Renal cortical epithelial cell (primary cell): ENCODE data around the gene DUOX2. TPM values are rescaled to one million over a fixed set of nuclear protein-coding genes. Genes with fewer than 3 reads are reported as not detected.
"Not testable (repeated sequence)": the region's sequence is repeated elsewhere in the genome, so short reads cannot be mapped to it uniquely, and the experiment has no call there.

Experiments
- DNase-seq: peaks from one replicate; pipeline ENCODE4 v3.0.0-alpha.2; 2011; ENCODE audit warnings: low read depth
- total RNA-seq: library from RNA; depleted of rRNA; stranded (reverse); fragments of >200 nt; gene quantifications from 2 replicates; pipeline ENCODE4 v1.2.3, GENCODE V29; 2014

The DUOX2 gene
- total RNA-seq, 1 donor from 2014 or later, result 0.05 TPM

DNA sequence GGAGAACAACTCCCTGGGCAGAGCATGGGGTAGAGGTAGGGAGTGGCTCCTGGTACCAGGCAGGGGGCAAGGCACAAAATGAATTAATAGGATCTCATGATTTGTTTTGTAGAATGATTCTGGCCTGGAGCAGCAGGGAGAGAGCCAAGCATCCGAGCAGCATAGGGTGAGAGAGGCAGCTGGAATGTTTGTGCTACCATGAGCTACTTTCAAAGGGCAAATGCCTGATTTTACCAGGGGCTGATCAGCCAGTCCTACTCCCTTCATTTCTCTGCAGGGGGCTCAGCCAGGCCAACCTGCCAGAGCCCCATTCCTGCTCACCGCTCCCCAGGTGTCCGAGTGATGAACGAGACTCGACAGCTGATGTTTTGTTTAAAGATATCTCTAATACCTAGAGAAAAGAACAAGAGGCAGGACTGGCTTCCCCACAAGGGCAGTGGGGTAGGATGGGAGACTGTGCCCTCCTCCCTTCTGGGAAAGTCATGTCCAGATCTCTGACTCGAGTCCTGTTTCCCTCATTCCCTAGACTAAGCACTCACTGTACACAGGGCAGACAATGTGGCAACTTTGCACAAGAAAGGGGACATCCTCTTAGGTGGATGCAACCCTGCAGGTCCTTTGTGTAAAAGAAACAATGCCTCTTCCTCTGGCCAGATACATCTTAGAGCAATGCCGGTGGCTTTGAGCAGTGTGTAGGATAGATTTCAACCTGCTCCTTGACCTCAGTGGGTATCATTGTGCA, 12.9 kb downstream of the DUOX2 start:
- DNase-seq, result no peak

DNA sequence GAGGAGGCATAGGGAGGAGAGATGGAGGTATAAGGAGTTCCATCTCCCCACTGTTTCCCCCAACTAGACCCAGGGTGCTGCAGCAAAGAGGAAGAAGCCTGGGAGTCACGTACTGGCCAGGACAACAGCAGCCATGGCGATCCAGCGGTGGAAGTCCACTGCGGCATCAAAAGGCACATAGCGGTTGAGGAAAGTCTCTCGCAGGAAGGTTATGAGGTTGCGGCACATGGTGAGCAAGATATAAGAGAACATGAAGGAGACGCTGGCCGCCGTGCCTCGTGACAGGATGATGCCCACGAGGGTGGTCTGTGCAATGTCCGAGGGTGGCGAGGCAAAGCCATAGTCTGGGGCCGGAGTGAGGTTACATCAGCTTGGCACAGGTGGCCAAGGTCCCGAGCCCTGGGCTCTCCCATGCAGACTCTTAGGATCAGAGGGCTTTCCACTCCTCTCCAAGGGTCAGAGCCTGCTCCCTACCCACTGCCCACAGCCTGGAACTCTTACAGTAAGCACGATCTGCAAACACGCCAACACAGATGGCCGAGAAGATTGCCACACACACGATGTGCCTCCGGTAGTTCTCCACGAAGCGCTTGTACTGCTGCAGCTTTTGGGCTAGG, 14.3 kb downstream of the DUOX2 start:
- DNase-seq, result no peak

DNA sequence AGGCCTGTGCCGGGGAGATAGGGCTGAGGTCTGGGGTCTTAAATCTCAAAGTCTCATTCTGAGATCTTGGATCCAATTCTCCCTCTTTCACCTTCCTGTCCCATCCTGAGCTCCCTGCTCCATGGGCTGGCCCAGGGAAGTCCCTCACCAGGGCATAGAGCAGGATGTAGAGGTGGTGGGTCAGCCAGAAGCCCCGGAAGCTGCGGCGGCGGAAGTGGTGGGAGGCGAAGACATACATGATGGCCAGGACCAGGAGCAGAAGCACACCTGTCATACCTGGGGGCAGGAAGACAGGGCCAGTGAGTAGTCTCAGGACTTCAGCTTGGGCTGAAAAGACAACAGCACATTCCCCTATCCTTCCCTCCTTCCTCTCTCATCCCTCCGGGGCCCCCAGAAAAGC, 16.5 kb downstream of the DUOX2 start:
- no peak for DNase-seq

DNA sequence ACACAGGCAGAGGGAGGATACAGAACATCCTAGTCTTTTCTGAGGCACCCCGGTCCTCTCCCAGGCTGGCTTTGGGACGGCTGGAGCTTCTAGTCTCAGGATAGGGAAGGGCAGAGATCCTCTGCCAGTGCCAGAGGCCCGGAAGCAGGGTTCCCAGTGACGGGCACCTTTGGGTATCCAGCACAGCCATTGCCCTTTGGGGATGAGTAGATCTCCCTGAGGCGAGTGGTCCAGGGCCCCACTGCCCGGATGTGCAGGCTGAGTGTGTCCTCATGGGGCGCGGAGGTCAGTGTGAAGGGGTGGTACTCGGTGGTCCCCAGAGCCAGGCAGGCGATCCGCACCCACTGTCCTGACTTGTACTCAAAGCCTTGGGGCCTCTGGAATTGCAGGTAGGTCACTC, 18.3 kb downstream of the DUOX2 start:
- DNase-seq, result no peak

DNA sequence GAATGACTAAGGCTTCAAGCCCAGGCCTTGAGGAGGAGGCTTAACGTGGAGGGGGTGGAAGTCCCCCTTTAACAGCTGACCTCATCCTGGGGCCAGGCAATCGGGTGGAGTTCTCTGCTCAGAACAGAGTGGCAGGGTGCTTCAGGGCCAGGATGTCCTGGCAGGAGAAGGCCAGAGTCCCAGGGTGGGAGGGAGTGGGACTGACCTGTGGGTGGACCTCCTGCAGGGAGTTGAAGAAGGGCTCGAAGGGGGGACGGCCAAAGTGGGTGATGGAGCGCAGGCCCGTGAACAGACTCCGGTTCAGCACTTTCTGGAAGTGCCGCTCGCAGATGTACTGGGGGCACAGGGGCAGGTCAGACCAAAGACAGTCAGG, 19.6 kb downstream of the DUOX2 start:
- no peak for DNase-seq

DNA sequence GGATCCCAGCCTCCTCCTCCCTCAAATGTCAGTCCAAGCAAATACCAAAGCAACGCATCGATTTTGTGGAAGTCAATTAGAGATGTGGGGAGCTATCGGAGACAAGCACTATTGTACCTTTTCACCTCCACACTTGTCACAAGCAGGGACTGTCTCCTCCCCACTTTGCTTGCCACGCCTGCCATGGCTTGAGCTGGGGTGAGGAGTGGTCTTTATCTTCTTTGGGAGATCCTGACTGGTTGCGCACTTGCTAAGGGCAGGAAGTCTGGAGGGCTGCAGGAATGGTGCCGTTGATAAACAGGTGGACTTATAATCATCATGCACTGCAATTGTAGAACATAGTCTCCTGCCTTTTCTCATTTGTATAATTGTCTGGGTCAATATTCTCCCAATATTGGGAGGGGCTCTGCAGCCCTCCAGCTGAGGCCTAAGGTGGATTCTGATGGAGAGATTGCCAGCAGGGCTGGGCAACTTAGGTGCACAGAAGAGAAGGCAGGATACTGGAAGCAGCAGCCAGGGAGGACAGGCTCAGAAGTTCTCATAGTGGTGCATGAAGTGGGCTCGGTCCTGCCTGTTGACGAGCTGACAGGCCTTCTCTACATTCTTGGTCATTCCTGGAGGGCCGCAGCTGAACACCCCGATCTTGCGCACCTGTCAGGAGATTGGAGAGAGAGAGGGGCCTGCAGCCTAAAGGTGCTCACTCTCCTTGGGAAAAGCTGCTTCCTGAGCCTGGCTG, 20.2 kb downstream of the DUOX2 start:
- no peak for DNase-seq

DNA sequence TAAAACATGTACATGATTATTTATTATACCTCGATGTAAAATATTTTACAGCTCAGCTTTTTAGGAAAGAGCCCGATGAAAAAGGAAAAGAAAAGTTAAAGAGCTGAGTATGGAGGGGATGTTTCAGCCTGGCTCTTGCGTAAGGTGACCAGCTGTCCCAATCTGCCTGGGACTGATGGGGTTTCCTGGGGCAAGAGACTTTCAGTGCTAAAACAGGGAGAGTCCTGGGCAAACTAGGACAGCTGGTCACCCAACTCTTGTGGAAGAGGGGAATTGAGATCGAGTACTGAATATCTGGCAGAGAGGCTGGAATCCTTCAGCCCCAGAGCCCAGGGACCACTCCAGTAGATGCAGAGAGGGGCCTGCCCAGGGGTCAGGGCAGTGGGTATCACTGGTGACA, 21.0 kb downstream of the DUOX2 start:
- DNase-seq, result no peak

DNA sequence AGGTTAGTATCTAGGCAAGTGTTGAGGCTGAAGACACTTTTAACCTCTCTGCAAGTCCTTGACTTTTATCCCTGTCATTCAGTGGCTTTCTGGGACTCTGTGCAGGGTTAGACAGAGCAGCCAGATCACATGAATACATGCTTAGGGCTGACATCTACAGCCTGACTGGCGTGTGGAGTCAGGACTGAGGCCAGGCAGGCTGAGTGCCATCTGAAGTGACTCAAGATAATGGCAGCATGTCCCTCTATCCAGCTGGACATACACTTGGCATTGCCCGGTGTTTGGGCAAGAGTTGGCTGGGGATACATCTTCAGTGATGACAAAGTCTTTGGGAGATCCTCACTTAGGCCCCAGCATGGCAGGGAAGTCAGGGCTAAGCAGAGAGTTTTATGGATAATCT, 22.4 kb downstream of the DUOX2 start:
- DNase-seq, result no peak

DNA sequence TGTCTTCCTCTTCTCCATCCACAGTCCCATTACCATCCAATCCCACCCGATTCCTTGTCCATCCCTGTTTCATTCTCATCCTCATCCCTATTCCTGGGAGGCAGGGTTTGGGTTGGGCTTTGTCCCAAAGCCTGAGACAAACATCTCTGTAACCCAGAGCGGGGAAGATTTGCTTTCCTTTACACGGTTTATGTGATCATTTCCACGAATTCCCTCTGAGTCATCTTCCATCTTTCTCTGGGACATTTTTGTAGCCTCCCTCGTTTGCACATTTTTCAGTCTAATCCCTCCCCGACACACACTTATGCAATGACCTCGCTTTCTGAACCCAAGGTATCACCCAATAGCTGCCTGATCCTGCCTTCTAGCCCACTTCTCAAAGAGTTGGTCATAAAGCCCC, 22.8 kb downstream of the DUOX2 start:
- DNase-seq, result no peak

DNA sequence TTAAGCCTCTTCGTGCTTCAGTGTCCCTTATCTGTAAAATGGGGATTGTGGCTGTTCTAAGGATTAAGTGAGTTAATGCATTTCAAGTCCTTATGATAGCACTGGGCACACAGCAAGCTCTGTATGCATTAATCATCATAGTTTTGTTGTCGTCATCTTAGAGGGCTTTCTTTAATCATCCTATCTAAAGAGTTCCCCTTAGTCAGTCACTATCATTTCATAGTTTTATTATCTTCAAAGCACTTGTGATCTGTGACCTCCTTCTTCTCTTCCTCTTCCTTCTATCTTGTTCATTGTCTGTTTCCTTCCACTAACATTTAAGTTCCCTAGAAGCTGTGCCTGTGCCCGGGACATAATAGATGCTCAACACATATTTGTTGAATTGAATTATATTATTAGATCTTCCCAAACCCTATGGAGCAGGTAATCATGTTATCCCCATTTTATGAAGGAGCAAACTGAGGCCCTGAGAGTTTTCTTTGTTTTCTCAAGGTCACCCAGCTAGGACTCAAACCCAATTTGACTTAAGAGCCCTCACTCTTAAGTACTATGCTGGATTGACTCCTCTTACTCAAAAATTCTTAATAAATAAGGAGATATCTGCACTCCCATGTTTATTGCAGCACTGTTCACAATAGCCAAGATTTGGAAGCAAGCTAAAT, 24.1 kb downstream of the DUOX2 start:
- no peak for DNase-seq

DNA sequence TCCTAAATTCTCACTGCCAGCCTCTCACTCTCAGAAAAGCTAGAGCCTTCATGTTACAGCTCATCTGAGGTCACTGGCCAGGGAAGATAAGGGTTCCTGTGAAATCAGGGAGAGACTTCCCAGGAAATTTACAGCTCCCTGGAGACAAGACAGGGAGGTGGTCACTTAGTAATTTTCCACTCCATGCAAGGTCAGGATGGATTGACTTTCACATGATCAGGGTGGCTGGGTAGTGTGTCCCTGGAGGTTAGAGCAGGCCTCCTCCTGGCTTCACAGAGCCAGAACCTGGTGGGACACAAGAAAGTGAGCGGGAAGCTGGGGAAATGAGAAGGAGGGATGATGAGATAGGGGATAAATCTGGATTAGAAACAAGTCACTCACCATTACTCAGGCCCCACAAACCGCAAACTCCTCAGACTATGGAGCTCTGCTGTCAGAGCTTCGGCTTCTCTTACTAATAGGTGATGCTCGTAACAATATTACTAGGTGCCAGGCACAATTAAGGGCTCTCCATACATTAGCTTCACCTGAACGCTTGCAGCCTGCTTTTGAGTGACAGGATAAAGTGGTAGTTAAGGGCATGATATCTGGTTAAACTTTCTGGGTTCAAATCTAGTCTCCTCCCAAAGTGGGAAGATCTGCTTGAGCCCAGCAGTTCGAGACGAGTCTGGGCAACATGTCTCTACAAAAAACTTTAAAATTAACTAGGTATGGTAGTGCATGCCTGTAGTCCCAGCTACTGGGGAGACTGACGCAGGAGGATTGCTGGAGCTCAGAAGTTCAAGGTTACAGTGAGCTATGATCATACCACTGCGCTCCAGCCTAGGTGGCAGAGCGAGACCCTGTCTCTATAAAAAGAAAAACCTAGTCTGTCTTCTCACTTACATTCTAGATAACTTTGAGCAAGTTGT, 24.9 kb downstream of the DUOX2 start:
- no peak for DNase-seq

DNA sequence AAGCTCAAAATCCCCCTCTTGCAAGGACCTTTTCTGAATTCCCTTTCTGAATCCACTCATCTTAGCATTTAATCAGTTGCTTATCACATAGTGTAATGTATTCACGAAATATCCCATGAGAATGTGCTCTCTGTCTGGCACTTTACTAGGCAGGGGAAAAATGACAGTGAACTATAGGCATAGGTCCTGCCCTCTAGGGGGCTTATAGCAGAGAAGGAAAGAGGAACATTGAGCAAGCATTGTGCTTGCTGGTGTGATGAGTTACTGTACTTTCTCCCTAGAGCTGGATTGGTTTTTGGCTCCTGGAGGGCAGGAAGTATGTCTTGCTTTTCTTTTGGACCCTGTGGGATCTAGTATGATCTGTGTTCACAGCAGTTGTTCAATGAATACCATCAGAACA, 26.5 kb downstream of the DUOX2 start:
- no peak for DNase-seq

DNA sequence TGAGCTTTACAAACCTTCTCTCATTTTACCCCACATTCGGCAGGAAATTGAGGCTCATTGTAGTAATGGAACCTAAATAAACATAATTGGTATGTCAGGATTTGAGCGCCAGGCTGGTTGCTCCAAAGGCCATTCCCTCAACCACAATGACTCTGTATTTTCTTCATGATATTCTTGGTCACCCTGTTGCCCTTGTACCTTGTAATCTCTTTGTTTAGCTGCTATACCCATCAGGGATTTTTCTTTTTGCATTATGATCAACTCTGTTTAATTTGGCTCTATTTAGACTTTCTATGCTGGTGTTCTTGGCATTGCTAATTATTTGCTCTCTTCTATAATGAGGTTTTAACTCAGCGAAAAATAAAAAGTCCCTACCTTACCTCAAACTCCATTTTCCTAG, 29.8 kb downstream of the DUOX2 start:
- DNase-seq, result no peak

DNA sequence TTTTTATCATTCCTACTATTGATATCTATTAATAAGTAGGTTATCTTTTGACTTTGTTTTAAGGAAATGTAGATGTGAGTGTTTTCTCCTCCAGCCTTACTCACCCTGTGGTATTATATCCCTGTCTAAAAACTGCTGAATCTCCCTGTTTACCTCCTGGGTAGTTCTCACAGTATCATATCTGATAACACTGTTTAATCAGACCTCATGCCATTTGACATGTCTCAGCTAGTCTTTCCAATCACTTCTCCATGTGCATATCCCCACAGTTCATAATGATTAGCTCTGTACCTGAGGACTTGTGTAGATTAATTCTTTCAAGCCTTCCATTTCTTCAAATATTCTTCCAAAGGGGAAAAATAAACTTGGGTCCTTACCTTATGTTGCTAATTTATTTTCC, 30.7 kb downstream of the DUOX2 start:
- no peak for DNase-seq

DNA sequence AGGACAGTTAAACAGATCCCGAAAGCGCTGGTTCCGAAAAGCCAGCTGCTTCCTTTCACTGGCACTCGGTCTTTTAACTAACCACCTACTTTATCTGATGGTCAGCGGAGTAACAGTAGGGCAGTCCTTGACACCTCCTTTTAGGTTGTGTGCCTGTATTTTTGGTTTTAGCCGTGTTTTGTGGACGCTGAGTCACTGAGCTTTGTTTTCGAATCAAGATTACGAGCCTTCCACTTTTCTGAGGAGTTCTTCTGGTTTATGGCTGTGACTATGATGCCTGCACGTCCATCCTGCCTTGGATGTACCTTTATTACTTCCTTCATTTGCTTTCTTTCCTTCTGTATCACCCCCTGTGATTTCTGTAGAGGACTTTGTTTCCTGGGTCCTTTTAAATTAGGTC, 31.6 kb downstream of the DUOX2 start:
- not testable (repeated sequence) for DNase-seq

DNA sequence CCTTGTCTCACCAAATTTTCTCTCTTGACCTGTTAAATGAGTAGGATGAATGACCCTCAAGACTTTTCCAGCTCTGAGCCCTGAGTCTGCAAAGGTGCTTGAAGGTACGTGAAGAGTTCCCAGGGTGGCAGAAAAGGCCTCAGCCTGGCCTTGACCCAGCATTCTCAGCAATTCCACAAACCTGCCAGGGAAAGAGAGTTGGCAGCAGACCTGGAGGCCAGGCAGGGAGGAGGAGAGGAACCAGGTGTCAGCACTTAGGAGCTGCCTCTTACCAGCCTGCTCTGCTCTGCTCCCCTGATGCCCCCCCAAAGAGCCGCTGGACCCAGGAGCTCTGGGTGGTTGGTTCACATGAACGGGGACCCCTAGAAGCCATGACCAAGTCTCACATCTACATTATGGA, 33.4 kb downstream of the DUOX2 start:
- DNase-seq, result not testable (repeated sequence)

DNA sequence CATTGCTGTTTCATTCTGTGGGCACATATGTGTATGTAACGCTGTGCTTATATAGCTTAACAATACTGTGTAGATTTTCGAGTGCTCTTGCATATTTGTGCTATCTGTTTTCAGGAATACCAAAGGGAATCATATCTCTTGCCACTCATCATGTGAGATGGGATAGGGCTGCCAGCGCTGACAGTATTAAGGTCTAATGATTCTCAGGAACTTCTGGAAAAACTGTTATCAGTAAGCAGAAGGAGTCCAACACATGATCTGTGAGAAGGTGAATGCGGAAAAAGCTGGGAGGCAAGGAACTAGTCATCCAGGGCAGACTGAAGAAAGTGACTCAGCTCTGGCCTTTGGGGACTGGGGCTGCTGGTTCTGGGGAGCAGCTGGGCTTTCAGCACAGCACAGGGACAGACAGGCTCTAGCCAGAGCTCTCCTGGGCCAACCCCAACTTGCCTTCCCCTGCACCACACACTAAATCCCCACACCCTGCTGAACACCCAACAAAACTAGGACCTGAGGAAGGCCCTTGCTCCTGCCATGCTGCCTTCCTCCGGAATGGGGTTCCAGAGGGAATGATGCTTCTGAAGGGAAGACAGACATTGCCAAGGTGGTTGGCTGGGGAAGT, 34.2 kb downstream of the DUOX2 start:
- DNase-seq, result not testable (repeated sequence)

DNA sequence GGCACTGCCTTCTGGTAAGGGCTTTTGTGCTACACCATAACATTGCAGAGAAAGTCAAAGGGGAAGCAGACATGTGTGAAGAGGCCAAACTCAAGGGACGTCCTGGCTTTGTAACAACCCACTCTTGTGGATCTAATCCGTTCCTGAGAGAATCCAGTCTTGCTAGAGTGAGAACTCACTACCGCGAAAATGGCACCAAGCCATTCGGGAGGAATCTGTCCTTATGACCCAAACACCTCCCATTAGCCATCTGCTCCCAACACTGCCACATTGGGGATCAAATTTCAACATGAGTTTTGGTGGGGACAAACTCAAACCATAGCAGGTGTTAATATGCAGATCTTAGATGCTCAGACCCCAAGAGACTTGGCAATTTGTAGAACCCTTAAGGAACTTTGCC, 34.8 kb downstream of the DUOX2 start:
- DNase-seq, result not testable (repeated sequence)

DNA sequence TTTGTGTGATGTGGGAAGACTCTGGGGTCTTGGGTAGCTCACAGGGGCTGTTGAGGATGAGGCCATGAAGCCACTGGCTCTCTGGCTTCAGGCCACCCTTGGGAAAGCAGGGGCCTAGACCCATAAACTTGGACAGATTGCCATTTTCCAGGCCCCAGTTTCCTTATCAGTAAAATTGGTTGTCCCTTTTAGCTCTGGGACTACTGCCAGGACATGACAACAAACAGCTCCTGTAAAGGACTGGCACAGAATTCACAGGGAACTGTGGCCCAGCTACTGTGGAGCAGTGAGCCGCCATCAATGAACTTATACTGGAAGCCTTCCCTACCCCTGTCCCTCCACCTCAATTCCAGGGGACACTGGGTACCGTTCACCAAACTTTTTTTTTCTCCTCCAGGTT, 36.6 kb downstream of the DUOX2 start:
- not testable (repeated sequence) for DNase-seq

DNA sequence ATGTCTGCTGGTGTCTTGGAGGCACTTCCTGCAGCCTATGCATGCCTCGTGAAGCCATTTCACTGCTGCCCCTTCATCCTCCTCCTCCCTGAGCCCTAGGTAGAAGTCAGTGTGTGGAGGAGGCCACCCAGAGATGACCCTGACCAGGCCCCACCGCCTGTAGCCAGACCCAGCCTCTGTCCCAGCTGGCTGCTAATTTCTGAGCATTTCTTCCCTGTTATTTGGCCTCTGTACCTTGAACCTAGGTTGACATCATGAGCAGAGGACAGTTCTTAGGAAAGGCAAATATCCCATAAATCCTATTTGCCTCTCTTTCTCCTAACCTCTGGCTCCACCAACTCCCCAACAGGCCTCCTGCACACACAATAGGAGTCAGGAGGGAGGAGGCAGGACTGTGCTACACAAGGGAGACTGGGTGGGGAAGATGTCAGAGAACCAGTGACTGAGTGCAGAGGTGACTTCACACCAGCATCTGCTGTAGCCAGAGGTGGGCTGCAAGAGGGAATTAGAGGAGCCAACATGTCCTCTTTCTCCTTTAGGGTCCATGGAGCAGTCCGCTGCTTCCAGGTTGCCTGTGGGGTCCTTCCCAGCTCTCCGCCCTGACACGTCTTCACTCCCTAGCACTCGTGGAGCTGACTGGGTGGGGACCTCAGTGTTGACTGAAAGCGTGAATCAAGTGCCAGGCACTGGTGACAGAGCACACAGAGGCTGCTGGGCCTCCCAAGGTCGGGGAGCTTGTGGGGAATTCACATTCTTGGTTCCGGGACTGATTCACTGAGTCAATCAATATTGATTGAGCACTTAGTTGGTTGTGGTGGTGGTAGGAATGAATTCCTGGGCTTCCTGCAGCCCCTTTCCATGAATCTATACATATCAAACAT, 38.3 kb downstream of the DUOX2 start:
- not testable (repeated sequence) for DNase-seq
